ENCODE results near the gene ALG14.

- no peak for TF ChIP-seq POLR2AphosphoS5 (IDR thresholded peaks at IDR 0.05; ENCODE audit: low read depth, low read length)
- no peak for TF ChIP-seq CTCF (IDR thresholded peaks at IDR 0.05 in 2 of 3, conservative IDR thresholded peaks at IDR 0.05 in 1 of 3; ENCODE audit: borderline replicate concordance in 1 of 3, insufficient read depth in 1 of 3, low read depth in 2 of 3, low read length in 2 of 3)
- TF ChIP-seq SRF (IDR thresholded peaks at IDR 0.05; ENCODE audit: low read depth), result no peak
- no peak for TF ChIP-seq POLR2A (IDR thresholded peaks at IDR 0.05; ENCODE audit: borderline replicate concordance, extremely low read depth, insufficient read depth, insufficient read length)
- TF ChIP-seq EZH2phosphoT487 (IDR thresholded peaks at IDR 0.05; ENCODE audit: borderline replicate concordance), result no peak
- peak; percentile 26; the same call in 1 of the 2 replicates for TF ChIP-seq FOSL1 (IDR thresholded peaks at IDR 0.05; ENCODE audit: low read depth)
- 0 out of 2 replicates have a peak, but pooled peaks have one; percentile 3 for TF ChIP-seq RAD21 (IDR thresholded peaks at IDR 0.05; ENCODE audit: low read depth)
- TF ChIP-seq SIN3A (IDR thresholded peaks at IDR 0.05; ENCODE audit: low read depth), result peak; percentile 70
- TF ChIP-seq EZH2 (IDR thresholded peaks at IDR 0.05), result no peak
These were observed 147.1 kb downstream of the ALG14 start for GRCh38 chr1:94925561-94926125.

All from HCT116 (cell line).